Tibial nerve (tissue), 3 donors: Measurements from ENCODE around the gene PIK3C2B.

ENCODE experiments used
- CTCF ChIP-seq, 5 experiments: fragments of 200-600 bp in 3 of 5; fragments of 450-650 bp in 2 of 5; sonication (generic) in 3 of 5; IDR thresholded peaks; one replicate each; pipeline ENCODE4 v1.5.1; 2016 to 2019; ENCODE audit warnings: antibody characterized with exemption in 5 of 5, mild to moderate bottlenecking in 3 of 5, moderate library complexity in 2 of 5
- POLR2A ChIP-seq, 2 donors: fragments of 450-650 bp; IDR thresholded peaks; one replicate each; pipeline ENCODE4 v1.6.1; 2017; ENCODE audit warnings: antibody characterized with exemption in 2 of 2, mild to moderate bottlenecking in 2 of 2, moderate library complexity in 2 of 2

DNA sequence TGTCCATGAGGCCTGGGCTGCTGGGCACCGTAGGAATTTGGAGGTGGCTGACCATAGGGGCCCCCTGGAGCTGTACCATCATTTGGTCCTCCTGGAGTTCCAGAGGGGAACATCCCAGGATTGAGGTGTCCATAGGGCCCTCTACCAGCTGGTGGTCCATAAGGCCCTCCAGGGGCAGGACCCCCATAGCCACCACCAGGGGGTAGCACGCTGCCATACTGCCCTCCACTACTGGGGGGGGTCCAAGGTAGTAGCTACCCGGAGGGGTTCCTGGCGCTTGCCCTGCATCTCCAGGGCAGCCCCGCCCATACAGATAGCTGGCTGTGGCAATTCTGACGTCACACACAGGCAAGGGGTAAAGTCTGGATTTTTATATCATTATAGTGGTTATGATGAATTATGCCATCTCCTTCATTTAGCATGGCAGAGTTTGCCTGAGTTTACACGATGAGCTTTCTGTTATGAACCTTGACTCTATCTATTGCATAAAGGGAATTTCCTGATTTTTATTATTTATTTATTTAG lies 34.8 kb upstream of the PIK3C2B start:
- TF ChIP-seq CTCF (IDR thresholded peaks at IDR 0.05), result no peak
- no peak for TF ChIP-seq POLR2A (IDR thresholded peaks at IDR 0.05)
